Esophagus mucosa (tissue), 1 donor: ENCODE results near the gene CCM2L. TPM values are rescaled to one million over a fixed set of nuclear protein-coding genes. Genes with fewer than 3 reads are reported as not detected.

ENCODE experiments used
- ATAC-seq: fragments of 200-7000 bp; cut with Tn5 transposase; one replicate; pipeline ENCODE4 v1.9.1; 2020
- total RNA-seq: library from RNA; stranded (reverse); gene quantifications from one replicate; pipeline ENCODE4 v1.2.4, GENCODE V29; 2023
- donor health status: DM: yes; HTN: yes; CAD: no.

Gene CCM2L
- total RNA-seq, result 1.2 TPM

GRCh38 chr20:32010101-32010500 lies at the start of gene CCM2L:
TSS of gene CCM2L (plus strand) at chr20:32010438. CDS start at chr20:32010455, 17 bp downstream.
- ATAC-seq, result peak; percentile 35

- ATAC-seq, result no peak
Measured at GRCh38 chr20:31962761-31963160, 47.5 kb upstream of the CCM2L start.

GRCh38 chr20:31963889-31964288 lies 46.3 kb upstream of the CCM2L start:
- no peak for ATAC-seq

GRCh38 chr20:31966991-31967655 lies 43.1 kb upstream of the CCM2L start:
- ATAC-seq, result no peak

- no peak for ATAC-seq
Measured at GRCh38 chr20:31967830-31968249, 42.4 kb upstream of the CCM2L start, which contains the start of gene XKR7. TSS of gene XKR7 (plus strand) at chr20:31968151. CDS start at chr20:31968176, 25 bp downstream.

GRCh38 chr20:31968291-31969126 lies 41.7 kb upstream of the CCM2L start:
- ATAC-seq, result peak; percentile 88

GRCh38 chr20:31969991-31970390 lies 40.2 kb upstream of the CCM2L start:
- ATAC-seq, result no peak

- no peak for ATAC-seq
Measured at GRCh38 chr20:31972471-31973021, 37.7 kb upstream of the CCM2L start.

GRCh38 chr20:31974296-31974695 lies 35.9 kb upstream of the CCM2L start:
- no peak for ATAC-seq

- no peak for ATAC-seq
Measured at GRCh38 chr20:31974951-31975487, 35.2 kb upstream of the CCM2L start.

- ATAC-seq, result no peak
Measured at GRCh38 chr20:31975874-31976273, 34.4 kb upstream of the CCM2L start.

GRCh38 chr20:31977080-31977479 lies 33.2 kb upstream of the CCM2L start:
- no peak for ATAC-seq

GRCh38 chr20:31979713-31980426 lies 30.4 kb upstream of the CCM2L start:
- no peak for ATAC-seq

- no peak for ATAC-seq
Measured at GRCh38 chr20:31981784-31982183, 28.5 kb upstream of the CCM2L start.

- ATAC-seq, result no peak
Measured at GRCh38 chr20:31984981-31985471, 25.2 kb upstream of the CCM2L start.

- peak; percentile 13 for ATAC-seq
Measured at GRCh38 chr20:31987744-31988143, 22.5 kb upstream of the CCM2L start.

- no peak for ATAC-seq
Measured at GRCh38 chr20:31988430-31989015, 21.7 kb upstream of the CCM2L start.

GRCh38 chr20:31989030-31989645 lies 21.1 kb upstream of the CCM2L start:
- ATAC-seq, result no peak

GRCh38 chr20:31990641-31991338 lies 19.4 kb upstream of the CCM2L start:
- no peak for ATAC-seq

GRCh38 chr20:31991339-31991705 lies 18.9 kb upstream of the CCM2L start:
- no peak for ATAC-seq

- no peak for ATAC-seq
Measured at GRCh38 chr20:31992086-31992485, 18.2 kb upstream of the CCM2L start.
